GM19035 (cell line): ENCODE measurements around the gene CEP68.
"Not testable (repeated sequence)": the region's sequence is repeated elsewhere in the genome, so short reads cannot be mapped to it uniquely, and the experiment has no call there.

Experiments used
- ATAC-seq: cut with Tn5 transposase; IDR thresholded peaks from one replicate; pipeline ENCODE4 v1.9.1; 2021; ENCODE audit not compliant: unreplicated experiment

Gene CEP68

DNA sequence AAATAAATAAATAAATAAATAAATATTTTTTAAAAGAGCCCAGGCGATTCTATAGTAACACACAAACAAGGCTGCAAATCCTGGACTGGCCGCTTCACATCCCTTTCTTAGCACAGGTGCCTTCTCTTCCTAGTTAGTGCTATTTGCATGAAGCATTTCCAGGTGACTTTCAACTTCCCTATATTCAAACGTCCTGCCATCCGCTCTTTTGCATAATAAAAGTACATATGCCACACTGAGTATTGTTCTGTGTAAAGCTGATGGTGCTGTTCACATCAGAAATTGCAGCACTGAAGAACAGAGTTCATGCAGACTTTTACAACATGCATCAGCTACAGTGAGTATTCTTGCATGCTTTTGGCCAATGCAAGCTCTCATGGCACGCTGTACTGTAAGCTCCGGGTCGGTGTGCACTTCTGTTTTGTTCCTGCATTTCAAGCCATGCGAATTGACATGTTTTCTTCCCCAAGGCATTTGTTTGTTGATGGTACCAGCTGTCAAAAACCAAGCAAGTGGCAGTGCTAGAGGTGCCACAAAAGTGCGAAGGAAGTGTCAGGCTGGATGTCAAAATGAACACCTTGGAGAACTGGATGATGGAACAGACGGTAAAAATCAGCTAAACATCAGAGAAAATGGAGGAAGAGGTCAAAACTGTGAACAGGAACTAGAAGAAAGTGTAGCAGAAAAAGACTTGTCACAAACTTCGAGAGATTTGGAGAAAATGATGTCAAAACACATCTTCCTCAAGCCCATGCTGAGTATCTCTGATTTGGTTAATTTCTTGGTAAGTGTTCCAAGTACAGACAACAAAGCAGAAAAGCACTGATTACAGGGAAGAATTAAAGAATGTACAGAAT, 25.5 kb upstream of the CEP68 start:
- ATAC-seq: peak; percentile 6

DNA sequence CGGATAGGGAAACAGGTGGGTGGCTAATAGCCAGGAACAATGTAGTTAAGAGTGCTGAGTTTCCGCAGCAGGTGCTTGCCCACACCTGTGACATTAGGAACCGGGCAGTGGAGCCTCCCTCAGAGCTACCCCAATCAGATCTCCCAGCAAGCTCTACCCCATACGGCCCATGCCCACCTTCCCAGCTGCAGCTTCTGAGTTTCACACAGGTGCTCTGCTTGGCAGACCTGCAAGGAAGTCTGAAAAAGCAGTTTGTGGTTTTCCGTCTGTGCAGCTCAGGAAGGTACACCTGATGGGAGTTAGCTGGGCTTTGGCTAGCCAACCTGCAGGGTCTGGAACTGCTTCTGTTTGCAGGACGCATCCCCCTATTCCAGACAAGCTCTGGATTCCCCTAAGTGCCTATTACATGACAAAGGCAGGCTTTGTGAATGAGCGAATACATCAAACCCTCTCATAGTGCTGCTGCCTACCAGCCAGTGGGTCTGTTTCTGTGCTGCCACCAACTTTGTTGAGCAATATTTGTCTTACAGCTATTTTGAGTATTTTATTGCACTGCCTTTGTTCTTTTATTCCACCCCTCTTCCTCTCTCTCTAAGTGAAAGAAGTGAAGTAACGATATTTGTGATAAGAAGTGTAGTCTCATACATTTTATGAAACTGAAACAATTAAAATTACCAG, 24.7 kb upstream of the CEP68 start:
- peak; percentile 40 for ATAC-seq

DNA sequence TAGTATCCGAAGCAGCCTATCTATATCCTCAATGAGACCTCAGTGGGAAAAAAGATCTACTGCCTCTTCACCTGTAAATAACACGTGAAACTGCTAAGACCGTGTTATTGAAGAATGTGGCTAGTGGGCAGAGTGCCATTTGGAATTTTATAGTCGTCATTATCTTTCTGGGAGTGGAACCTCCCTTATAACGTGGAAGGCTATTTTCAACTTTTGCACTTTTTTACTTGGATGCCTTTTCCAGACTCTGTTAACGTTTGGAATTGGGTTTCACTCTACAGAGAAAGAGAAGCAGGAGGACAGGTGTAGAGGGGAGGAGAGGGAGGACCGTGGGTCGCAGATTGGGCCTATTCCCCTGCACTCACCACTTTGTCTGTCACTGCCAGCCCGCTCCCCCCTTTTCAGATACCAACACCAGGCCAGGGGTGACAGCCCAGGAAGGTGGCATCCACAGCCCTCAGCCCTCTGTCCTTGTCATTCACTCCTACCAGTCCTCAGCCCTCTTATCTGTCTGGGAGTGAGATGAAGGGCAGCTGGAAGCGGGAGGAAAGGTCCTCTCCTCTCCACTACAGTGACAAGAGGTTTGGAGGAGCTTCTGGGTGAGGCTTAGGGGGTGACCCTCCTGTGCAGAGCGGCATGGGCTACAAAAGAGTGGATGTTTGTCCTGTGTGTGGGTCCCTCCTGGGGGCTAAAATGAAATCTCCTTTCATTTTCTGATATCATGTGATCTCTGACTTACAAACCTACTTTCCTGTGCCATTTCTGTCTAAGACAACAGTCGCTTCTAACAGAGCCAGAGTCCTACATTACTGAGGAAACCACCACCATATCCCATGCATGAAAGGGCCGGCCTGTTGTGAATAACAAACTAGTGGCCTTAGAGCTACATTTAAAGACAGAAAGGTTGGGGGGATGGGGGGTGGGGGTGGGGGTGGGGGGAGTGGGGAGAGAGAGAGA, 23.9 kb upstream of the CEP68 start:
- ATAC-seq: no peak

DNA sequence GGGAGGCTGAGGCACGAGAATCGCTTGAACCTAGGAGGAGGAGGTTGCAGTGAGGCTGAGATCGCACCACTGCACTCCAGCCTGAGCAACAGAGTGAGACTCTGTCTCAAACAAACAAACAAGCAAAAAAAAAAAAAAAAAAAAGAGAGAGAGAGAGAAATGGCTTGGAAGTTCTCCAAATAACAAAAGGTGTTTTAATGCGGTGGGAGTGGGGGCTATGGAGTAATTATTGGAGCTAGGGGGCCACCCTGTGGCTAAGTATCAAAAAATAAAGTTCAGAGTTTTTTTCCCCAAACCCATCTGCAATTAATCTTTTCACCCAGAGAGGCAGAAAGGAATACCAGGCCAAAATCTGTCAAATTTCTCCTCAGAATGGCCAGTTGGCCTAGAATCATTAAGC, 23.0 kb upstream of the CEP68 start:
- ATAC-seq: no peak

DNA sequence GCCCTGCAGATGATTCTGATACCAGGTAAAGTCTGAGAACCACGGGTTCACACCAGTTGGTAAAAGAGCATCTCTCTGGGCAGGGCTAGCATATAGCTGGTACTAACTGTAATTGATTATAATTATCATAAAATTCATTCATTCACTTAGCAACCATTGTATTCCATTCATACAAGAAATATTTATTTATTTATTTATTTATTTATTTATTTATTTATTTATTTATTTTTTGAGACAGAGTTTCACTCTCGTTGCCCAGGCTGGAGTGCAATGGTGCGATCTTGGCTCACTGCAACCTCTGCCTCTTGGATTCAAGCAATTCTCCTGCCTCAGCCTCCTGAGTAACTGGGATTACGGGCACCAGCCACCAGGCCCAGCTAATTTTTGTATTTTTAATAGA, 22.5 kb upstream of the CEP68 start:
- not testable (repeated sequence) for ATAC-seq

DNA sequence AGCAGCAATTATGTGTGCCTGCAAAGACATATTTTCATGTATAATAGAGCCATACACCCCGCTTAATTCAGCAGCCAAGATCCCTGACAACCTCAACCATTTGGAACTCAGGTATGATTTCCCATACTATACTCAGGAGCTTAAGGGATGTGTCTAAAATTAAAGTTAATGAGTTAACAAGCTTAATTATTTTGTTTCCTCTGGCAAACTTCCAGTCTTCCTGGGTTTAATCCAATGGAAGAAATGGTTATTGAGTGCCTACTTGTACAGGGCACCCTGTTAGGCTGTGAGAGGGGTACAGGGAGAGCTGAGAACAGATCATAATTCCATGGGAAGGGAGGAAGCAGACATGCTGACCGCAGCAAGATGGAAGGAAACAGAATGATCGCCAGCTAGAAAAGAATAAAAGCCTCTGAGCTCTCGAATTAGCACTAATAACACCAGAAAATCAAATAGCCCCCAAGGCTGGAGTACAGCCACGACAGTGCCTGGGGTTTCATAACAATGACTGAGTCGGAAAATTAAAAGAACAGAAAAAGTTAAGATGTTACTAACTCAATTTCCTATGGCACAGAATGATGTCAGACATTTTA, 20.8 kb upstream of the CEP68 start:
- no peak for ATAC-seq

DNA sequence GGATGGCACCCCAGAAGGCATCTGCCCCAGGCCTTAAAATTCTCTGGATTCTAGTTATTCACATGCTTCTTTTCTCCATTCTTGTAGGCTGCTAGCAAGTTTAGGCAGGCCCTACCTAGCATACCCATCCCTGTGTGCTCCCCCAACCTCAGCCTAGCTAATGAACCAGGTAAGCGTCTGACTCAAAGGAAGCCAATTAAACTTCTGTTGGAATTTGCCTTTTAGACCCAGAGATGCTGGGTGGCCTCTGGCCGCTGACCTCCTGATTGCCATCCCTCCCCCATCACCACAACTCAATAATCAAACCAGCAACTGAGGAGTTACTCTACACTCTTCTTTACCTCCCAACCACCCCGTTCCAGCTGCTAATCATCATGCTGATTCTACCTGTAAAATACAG, 19.0 kb upstream of the CEP68 start:
- no peak for ATAC-seq

DNA sequence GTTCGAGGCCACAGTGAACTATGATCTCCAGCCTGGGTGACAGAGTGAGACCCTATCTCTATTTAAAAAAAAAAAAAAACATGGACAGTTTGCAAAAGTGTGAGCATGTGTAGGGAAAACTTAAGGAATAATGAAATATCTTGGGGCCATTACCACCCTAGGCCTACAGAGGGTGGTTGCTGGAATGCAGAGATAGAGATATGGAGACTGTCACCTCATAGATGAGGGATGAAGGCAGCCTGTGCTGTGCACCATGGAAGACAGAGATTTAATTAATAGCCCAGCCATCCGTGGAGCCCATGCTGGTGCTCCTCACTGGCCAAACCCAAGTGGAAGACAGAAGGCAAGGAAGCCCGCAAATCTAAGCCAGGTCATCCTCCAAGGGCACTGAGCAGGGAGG, 16.6 kb upstream of the CEP68 start:
- no peak for ATAC-seq

DNA sequence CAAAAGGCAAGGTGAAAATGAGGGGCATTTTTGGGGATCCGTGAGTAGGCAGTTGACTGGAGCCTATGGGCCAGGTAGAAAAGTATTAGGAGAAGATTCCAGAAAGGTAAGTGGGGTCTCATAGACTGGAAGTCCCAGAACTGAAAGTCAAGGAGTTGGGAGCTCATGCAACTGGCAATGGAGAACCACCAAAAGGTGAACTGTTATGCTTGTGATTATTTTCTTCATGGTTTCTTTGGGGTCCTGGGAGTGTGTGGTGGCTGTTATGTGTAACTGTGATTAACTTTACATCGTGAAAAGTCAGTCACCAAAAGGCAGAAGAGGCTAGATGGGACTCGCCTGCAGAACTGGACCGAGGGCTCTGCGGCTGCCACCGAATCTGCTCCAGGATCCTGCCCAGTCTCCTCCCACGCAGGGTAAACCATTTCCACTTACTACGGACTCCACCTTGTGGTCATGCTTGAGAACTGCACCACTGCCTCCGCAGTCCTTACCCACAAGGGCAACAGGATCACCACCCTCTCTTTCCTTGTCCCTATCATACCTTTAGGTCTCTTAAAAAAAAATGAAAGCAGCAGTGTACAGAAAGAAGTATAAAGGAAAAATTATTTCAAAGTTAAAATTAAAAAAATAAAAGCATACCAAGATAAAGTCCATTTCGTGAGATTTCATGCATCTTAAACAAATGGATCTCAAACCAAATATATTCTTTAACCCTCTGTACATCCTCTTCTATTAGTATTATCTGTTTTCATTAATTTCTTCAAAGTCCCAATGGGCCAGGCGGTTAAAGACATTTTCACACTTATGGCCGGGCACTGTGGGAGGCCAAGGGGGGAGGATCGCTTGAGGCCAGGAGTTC, 15.6 kb upstream of the CEP68 start:
- peak; percentile 93 for ATAC-seq

DNA sequence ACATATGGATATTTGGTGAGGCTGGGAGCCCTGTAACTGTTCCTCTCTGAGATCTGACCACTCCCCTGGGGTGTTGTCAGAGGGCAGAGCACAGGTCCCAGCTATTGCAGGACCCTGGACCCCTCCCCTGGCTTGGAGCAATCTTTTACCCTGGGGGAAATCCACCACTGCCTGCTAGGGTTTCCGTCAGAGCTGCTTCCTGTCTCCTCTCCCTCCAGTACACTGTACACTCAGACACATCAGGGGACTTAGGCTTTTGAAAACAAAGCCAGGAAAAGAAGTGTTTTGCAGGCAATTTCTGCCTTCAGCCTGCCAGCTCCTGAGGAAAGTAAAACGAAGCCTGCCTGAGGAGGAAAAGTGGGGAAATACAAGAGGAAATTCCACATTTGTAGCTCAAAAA, 13.2 kb upstream of the CEP68 start:
- ATAC-seq: no peak

DNA sequence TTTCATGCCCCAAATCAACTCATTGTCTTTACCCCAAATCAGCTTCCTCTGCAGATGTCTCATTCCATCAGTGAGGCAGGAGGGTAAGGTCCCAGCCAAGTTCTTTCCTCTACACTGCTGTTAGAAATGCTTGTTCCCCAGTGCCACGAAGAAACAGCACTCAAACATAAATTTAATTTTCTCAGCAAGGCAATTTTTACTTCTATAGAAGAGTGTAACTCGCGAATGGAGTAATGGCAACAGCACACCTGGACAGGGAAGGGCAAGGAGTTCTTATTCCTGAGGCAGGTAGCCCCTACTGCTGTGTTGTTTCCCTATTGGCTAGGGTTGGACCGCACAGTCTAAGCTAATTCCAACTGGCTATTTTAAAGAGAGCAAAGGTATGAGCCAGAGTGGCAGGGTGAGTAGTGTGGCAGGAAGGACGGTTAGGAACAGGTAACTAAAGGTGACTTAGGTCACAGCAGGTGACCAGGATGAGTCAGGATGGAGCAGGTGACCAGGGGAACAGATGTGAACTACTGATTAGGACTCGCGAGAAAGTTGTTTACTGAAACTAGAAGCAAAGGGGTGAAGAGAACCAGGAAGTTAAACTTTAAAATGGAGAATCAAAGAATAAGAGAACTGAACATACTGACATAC, 12.0 kb upstream of the CEP68 start:
- no peak for ATAC-seq

DNA sequence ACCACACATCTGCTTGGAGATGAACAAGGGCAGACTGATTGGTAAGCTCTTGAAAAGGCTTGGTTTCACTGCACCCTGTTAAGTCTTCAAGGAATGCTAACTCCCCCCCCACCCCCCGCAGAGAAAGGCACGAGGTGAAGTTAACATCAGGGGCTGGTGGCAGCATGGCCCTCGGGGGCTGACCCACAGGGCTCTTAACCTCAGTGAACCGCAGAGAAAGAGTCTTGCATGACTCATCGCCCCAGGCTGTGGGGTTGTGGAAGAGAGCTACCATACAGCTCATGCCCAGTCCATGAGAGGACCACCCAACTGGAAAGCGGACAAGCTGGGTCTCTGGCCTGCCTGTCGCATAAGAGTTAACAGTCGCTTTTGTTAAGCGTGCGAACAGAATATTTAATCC, 10.6 kb upstream of the CEP68 start:
- no peak for ATAC-seq

DNA sequence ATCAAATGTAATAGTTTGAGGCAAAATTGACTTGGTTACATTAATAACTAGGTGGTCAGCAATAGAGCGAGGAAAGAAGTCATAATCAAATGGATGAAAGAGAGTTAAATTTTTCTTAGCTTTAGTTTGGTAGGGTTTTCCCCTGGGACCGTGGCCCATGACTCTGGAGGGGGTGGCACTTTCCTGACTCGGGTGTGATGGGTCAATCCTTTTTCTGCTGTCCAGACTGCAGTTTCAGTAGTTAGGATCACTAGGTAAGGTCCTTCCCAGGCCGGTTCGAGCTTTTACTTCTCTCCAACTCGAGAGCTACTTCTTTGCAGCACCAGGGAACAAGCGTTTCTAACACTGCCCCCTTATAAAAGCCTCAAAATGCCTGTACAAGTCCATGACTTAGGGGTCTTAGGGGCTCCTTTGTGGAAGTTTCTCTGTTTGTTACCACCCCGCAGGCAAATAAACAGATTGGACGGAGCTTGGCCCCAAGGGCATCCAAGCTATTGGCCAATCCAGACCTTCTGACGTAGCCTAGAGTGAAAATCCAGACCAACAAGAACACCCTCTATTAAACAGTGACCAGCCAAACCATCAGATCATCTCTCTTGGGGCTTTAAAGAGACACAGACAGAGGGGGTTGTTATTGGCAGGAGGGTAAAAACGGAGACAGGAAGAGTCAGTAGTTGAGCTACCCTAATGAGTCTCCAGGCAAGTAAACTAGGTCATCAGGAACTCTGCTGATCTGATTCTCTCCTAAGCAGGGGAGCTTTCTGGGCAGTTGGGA, 9.4 kb upstream of the CEP68 start:
- no peak for ATAC-seq

DNA sequence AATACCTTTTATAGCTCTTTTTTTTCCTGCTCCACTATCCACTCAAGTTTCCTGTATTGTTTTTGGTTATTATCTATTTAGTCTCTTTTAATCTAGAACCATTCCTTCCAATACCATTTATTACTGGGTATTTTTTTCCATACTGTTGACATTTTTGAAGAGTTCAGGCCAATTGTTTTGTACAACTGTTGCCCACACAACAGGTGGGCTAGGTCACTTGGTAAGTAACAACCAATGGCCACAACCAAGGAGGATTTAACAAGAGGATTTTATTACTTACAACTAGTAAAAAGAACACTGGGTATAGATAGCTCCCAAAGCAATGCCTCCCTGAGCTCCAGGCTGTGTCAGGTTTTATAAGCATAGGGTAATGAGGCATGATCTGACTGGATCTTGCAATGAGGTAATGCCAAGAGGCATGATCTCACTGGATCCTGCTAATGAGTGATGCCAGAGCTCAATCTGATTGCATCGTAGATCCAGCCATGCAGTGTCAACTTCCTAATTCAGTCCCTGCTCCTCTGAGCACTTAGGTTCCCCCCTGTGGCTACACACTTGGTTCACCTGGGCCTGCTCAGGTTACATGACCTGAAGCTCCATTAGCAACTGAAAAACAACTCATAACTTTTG, 7.1 kb upstream of the CEP68 start:
- ATAC-seq: no peak

DNA sequence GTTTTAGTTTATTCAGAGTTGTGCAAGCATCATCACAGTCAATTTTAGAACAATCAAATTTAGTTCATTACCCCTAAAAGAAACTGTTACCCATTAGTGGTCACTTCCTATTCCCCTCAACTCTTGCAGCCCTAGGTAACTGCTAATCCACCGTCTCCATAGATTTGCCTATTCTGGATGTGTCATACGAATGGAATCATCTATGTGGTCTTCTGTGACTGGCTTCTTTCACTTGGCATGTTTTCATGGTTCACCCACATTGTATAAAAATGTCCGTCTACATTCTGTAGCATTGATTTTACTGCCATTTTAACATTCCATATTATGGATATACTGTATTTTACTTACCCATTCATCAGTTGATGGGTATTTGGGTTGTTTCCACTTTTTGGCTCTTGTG, 5.3 kb upstream of the CEP68 start:
- ATAC-seq: no peak

DNA sequence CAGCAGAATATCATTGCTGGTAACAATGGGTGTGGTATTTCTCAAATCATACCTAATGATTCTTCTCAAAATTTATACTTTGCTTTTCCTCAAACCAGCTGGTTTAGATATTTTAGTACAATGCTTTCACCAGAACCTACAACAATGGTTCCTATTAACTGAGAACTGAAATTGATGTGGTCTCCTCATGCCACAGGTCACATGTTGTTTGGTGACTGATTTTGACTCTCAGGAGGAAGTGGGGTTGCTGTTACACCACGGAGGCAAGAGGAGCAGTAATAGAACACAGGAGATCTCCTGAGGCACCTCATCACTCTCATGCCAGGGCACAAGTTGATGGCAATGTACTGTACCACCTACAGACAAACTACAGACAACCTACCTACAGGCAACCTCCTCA, 3.0 kb upstream of the CEP68 start:
- peak; percentile 49 for ATAC-seq

DNA sequence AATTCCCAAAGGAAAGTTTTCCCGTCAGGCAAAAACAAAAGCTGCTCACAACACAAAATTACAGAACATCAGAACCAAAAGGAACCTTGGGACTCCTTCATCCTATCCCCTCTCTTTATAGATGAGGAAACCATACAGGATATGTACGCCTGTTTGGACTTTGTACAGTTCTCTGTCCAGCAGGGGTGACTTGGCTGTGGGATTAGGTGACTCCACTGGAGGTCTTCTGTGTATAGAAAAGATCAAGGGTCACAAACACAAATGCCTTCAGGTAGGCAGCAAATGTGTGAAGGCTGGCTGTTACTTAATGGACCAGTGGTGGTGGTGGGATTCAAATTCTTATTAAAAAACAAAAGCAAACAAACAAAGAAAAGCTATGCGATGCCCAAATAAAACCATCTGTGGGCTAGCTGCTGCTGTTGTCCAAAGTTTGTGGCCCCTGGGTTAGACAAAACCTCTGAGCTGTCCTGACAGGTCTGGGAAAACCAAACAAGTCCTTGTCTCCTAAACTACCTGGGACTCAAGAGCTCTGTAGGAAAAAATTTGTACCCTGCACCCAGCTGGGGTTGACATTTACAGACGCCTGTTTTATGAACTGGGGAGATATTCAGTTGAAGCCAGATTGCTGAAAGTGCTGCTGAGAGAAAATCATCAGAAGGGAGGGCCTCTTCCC, 1.3 kb upstream of the CEP68 start:
- no peak for ATAC-seq
